ENCODE data around the gene THRB. TPM values are rescaled to one million over a fixed set of nuclear protein-coding genes. Genes with fewer than 3 reads are reported as not detected.

THRB gene
- total and polyA plus RNA-seq, 2 donors (not counting 3 experiments of a cell fraction or from before 2014, with no cell fraction given): 0.06 TPM; not detected in 1

DNA sequence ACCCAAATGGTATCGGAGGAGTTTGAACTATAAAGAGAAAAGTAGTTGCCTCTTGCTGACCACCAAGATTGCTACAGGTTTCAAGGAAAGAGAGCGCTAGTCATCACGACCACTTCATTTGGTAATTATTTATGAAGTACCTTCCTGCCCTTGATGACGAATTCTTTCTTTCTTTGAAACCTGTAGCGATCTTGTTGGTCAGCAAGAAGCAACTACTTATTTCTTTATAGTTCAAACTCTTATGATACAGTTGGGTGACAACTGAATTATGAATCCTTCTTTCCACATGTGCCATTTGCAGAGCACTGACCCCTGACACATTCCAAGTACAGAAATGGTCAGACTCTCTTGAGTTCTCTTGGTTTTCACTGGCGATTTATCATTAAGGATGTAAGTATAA lies 46.8 kb downstream of the THRB start:
- intact Hi-C loops (cut with micrococcal nuclease) (no loop called here), dilution Hi-C loops (cut with MboI; ENCODE audit: extremely low pct_ligation_motif_present, low sequenced_read_pairs) (no loop called here)
- no peaks in the 10 kb centered on the region for H4K20me1 ChIP-seq (replicated peaks; ENCODE audit: control insufficient read depth, extremely low read depth, insufficient read depth, low read length)
- H3K27ac ChIP-seq (ENCODE audit: insufficient read depth, low read depth, low read length): no peak overlapping the region
- BruUV-seq (replicated peaks): no TSS peak
- no peak for FAIRE-seq
- ChIA-PET CTCF (no interaction called here), POLR2A (no interaction called here)
- DNase-seq (ENCODE audit: low read depth, low spot score): no peak
- H3K4me1 ChIP-seq (ENCODE audit: control insufficient read depth, extremely low read depth, insufficient read depth, low read length): no peaks in the 10 kb centered on the region
- H3K4me2 ChIP-seq (ENCODE audit: insufficient read depth, low read length): no peak overlapping the region
- no peak overlapping the region for H3K9ac ChIP-seq (replicated peaks; ENCODE audit: extremely low read depth, insufficient read depth, low read length)
- no peaks in the 10 kb centered on the region for H3K27me3 ChIP-seq (ENCODE audit: control insufficient read depth in 2 of 2, insufficient read depth in 2 of 2, low read length in 2 of 2)
- H3K36me3 ChIP-seq (ENCODE audit: control insufficient read depth in 2 of 2, extremely low read depth in 1 of 2, insufficient read depth in 2 of 2, low read length in 2 of 2): no peaks in the 10 kb centered on the region
- no peaks in the 10 kb centered on the region for H3K9me1 ChIP-seq (replicated peaks; ENCODE audit: control insufficient read depth, extremely low read depth, insufficient read depth, low read length)
- H3K79me2 ChIP-seq (ENCODE audit: control insufficient read depth, insufficient read depth, low read length): no peaks in the 10 kb centered on the region
- H2AFZ ChIP-seq (ENCODE audit: low read depth, low read length): no peak overlapping the region
- no peak overlapping the region for H3K4me3 ChIP-seq (replicated peaks in 1 of 3; ENCODE audit: insufficient read depth in 1 of 3, low read depth in 1 of 3, low read length in 3 of 3)
- no peaks in the 10 kb centered on the region for H3K9me3 ChIP-seq (replicated peaks; ENCODE audit: control insufficient read depth, insufficient read depth, low read length)
- TF ChIP-seq POLR2AphosphoS5 (IDR thresholded peaks at IDR 0.05; ENCODE audit: insufficient read depth, low read depth, low read length) (no peak), GATA2 (IDR thresholded peaks at IDR 0.05; ENCODE audit: insufficient read depth, insufficient read length, low read depth, low read length) (no peak), POLR2A (IDR thresholded peaks at IDR 0.05; ENCODE audit: low read depth, low read length) (no peak), MYC (IDR thresholded peaks at IDR 0.05; ENCODE audit: low read depth, low read length) (no peak), EZH2 (IDR thresholded peaks at IDR 0.05; ENCODE audit: borderline replicate concordance, low read depth, low read length, severe bottlenecking) (no peak), FOS (IDR thresholded peaks at IDR 0.05; ENCODE audit: borderline replicate concordance, insufficient read depth, low read length) (no peak), JUN (IDR thresholded peaks at IDR 0.05; ENCODE audit: borderline replicate concordance, insufficient read depth, insufficient read length, low read depth) (no peak)
- TF ChIP-seq, protein P1, sequence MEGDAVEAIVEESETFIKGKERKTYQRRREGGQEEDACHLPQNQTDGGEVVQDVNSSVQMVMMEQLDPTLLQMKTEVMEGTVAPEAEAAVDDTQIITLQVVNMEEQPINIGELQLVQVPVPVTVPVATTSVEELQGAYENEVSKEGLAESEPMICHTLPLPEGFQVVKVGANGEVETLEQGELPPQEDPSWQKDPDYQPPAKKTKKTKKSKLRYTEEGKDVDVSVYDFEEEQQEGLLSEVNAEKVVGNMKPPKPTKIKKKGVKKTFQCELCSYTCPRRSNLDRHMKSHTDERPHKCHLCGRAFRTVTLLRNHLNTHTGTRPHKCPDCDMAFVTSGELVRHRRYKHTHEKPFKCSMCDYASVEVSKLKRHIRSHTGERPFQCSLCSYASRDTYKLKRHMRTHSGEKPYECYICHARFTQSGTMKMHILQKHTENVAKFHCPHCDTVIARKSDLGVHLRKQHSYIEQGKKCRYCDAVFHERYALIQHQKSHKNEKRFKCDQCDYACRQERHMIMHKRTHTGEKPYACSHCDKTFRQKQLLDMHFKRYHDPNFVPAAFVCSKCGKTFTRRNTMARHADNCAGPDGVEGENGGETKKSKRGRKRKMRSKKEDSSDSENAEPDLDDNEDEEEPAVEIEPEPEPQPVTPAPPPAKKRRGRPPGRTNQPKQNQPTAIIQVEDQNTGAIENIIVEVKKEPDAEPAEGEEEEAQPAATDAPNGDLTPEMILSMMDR (IDR thresholded peaks at IDR 0.05; ENCODE audit: extremely low read depth in 1 of 2, insufficient read depth in 1 of 2, low read depth in 1 of 2, low read length in 2 of 2): no peak
- TF ChIP-seq, protein P2, sequence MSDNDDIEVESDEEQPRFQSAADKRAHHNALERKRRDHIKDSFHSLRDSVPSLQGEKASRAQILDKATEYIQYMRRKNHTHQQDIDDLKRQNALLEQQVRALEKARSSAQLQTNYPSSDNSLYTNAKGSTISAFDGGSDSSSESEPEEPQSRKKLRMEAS (IDR thresholded peaks at IDR 0.05; ENCODE audit: insufficient read depth, insufficient read length): no peak

All from endothelial cell of umbilical vein (primary cell).